C4-2B (cell line): ENCODE results near the gene CLEC7A.

Source experiments
- H3K27ac ChIP-seq: fragments of 450-650 bp; 2 replicates; pipeline ENCODE4 v1.5.1; 2017
- ZFX ChIP-seq: fragments of 450-650 bp; IDR thresholded peaks from 2 replicates; pipeline ENCODE4 v1.6.1; 2017
- TF ChIP-seq, protein P1 (sequence below): fragments of 450-650 bp; conservative IDR thresholded peaks from 2 replicates; pipeline ENCODE4 v1.5.1; 2017; ENCODE audit warnings: mild to moderate bottlenecking

Gene CLEC7A

DNA sequence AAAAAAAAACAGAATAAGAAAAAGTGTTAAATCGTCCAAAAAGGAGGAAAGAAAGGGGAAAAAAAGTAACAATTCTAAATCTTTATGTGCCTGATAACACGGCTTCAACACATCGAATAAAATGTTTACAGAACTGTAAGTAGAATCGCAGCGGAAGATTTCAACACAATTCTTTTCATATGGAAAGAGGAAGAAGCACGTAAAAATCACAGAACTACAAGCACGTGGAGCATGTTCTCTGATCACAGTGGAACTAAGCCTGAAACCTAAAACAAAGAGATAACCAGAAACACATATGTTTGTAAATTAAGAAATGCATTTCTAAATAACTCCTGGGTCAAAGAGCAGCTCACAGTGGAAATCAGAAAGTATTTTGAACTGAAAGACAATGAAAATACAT lies 8.7 kb downstream of the CLEC7A start:
- no peak overlapping the region for H3K27ac ChIP-seq
- TF ChIP-seq ZFX, result no peak
- TF ChIP-seq, protein P1, sequence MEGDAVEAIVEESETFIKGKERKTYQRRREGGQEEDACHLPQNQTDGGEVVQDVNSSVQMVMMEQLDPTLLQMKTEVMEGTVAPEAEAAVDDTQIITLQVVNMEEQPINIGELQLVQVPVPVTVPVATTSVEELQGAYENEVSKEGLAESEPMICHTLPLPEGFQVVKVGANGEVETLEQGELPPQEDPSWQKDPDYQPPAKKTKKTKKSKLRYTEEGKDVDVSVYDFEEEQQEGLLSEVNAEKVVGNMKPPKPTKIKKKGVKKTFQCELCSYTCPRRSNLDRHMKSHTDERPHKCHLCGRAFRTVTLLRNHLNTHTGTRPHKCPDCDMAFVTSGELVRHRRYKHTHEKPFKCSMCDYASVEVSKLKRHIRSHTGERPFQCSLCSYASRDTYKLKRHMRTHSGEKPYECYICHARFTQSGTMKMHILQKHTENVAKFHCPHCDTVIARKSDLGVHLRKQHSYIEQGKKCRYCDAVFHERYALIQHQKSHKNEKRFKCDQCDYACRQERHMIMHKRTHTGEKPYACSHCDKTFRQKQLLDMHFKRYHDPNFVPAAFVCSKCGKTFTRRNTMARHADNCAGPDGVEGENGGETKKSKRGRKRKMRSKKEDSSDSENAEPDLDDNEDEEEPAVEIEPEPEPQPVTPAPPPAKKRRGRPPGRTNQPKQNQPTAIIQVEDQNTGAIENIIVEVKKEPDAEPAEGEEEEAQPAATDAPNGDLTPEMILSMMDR, result no peak

DNA sequence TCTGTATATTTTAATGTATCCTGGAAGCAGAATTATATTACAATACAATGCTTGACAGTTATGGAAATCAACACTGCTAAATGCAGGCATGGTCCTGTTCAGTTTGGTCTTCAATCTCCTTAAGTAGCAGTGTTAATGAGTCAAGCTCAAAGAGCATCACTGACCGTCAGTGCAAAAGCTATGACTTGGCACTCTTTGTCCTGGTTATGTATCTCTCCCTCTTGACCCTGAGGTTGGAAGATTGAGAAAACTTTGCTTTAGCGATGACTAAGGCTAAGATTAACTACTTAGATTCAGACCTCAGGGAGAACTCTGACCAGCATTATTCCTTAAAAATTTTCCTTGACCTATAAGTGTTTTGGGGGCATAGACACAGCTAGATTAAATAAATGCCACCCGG lies 10.9 kb downstream of the CLEC7A start:
- no peak overlapping the region for H3K27ac ChIP-seq

DNA sequence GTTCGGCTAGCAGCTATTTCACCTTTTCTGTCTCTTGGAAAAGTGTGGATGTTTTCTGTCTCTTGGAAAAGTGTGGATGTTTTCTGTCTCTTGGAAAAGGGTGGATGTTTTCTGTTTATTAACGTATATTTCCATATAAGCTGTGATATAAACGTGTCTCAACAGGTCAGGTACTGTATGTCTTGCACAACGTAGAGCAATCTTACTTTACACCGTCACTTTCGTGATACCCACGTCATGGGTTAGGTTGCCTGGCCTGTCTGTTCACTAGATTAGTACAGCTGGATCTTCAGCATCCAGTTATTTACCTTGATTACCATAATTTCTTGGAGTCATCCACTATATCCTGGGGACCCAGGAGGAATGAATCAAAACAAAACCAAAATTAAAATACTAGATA lies 14.1 kb downstream of the CLEC7A start:
- no peak overlapping the region for H3K27ac ChIP-seq
- no peak for TF ChIP-seq ZFX
- TF ChIP-seq, protein P1, result no peak

More for the DNA sequence above, 10.9 kb downstream of the CLEC7A start:
- TF ChIP-seq, protein P1, result no peak
- TF ChIP-seq ZFX, result no peak

DNA sequence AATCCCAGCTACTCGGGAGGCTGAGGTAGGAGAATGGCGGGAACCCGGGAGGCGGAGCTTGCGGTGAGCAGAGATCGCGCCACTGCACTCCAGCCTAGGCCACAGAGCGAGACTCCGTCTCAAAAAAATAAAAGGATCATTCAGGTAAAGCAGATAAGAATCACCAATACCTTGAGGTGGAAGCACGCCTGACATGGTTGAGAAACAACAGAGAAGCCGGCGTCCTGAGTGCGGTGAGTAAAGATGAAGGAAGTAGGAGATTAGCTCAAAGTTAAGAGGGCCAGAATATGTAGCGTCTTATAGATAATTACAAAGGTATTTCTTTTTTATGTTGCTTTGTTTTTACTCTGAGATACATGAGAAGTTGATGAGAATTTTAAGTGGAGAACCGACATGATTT lies 14.7 kb downstream of the CLEC7A start:
- TF ChIP-seq, protein P1, result no peak
- TF ChIP-seq ZFX, result no peak
- no peak overlapping the region for H3K27ac ChIP-seq

DNA sequence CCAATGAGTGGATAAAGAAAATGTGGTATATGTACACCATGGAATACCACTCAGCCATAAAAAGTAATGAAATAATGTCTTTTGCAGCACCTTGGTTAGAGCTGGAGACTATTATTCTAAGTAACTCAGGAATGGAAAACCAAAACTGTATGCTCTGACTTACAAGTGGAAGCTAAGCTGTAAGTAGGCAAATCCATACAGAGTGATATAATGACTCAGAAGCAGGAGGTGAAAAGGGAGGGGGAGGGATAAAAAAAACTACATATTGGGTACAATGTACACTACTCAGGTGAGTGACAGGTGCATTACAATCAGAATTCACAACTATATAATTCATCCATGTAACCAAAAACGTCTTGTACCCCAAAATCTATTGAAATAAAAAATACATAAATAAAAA lies 16.1 kb downstream of the CLEC7A start:
- H3K27ac ChIP-seq, result no peak overlapping the region
- TF ChIP-seq, protein P1, result no peak
- TF ChIP-seq ZFX, result no peak

DNA sequence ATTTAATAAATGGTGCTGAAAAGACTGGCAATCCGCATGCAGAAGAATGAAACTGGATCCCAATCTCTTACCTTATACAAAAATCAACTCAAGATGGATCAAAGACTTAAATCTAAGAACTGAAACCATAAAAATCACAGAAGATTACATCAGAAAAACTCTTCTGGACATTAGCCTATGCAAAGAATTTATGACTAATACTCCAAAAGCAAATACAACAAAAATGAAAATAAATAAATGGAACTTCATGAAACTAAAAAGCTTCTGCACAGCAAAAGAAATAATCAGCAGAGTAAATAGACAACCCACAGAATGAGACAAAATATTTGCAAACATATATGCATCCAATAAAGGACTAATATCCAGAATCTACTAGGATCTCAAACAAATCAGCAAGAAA lies 16.9 kb downstream of the CLEC7A start:
- H3K27ac ChIP-seq, result no peak overlapping the region
- TF ChIP-seq ZFX, result no peak
- TF ChIP-seq, protein P1, result no peak

DNA sequence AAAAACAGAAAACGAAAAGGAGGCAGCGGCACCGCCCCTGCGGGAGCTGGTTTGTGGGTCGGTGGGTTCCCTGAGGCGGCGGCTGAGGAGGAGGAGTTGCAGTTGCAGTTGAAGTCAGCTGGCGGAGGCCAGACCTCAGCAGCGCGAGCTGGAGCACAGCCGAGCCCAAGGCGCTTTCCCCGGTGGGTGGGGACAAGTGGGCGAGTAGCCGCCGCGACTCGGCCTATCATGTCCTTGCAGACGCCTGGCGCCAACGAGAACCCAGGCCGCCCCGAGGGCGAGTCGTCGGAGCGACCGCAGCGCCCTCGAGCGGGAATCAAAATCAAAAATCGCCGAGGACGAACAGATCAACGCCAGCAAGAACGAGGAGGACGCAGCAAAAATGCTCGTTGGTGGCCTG lies 18.5 kb downstream of the CLEC7A start:
- H3K27ac ChIP-seq, result no peak overlapping the region; the same call in 1 of the 2 replicates
- TF ChIP-seq, protein P1, result no peak
- no peak for TF ChIP-seq ZFX
